Kidney (tissue), 14 donors: ENCODE results near the gene CHN2. TPM values are rescaled to one million over a fixed set of nuclear protein-coding genes. Genes with fewer than 3 reads are reported as not detected.

ENCODE experiments used
- DNase-seq, 5 donors: peaks; one replicate each; pipeline ENCODE4 v3.0.0-alpha.2; 2013 to 2020
- FAIRE-seq: peaks from 2 replicates; lab custom pipeline; 2012; peaks lifted over from hg19 to GRCh38; lab: Jason Lieb, UNC
- H3K27ac ChIP-seq, 2 donors: one replicate each; pipeline ENCODE4 v1.7.0; 2013; ENCODE audit warnings: low read depth in 2 of 2, low read length in 2 of 2, inconsistent platforms in 1 of 2
- H3K27me3 ChIP-seq: one replicate; pipeline ENCODE4 v1.7.1; 2013; ENCODE audit warnings: low read length, inconsistent platforms; ENCODE audit not compliant: control insufficient read depth, insufficient read depth
- H3K36me3 ChIP-seq, 3 donors: one replicate each; pipeline versions ENCODE4 v1.7.0 to v1.7.1; 2013; ENCODE audit warnings: low read length in 3 of 3, control low read depth in 1 of 3, inconsistent platforms in 1 of 3; ENCODE audit not compliant: insufficient read depth in 3 of 3, control insufficient read depth in 2 of 3
- H3K4me1 ChIP-seq, 3 donors: one replicate each; pipeline versions ENCODE4 v1.7.0 to v1.7.1; 2013; ENCODE audit warnings: low read length in 3 of 3, inconsistent platforms in 1 of 3, low read depth in 1 of 3; ENCODE audit not compliant: control insufficient read depth in 2 of 3, insufficient read depth in 2 of 3
- H3K4me3 ChIP-seq, 3 donors: one replicate each; pipeline versions ENCODE4 v1.7.0 to v1.8.1; 2013; ENCODE audit warnings: low read length in 3 of 3, control low read depth in 1 of 3, inconsistent platforms in 1 of 3
- H3K9ac ChIP-seq, 3 donors: one replicate each; pipeline versions ENCODE4 v1.7.0 to v1.7.1; 2013; ENCODE audit warnings: low read length in 3 of 3, control low read depth in 1 of 3, inconsistent platforms in 1 of 3
- H3K9me3 ChIP-seq, 3 donors: one replicate each; pipeline versions ENCODE4 v1.7.0 to v1.7.1; 2013; ENCODE audit warnings: low read length in 3 of 3, control low read depth in 1 of 3, inconsistent platforms in 1 of 3; ENCODE audit not compliant: control insufficient read depth in 2 of 3, insufficient read depth in 1 of 3
- intact Hi-C: fragments of 100-400 bp; cut with DNase I; formaldehyde crosslinking; loops from one replicate; pipeline ENCODE4 v1.11.1; 2022
- polyA plus RNA-seq: library from polyadenylated mRNA; stranded (reverse); fragments of 350-450 nt; fragmentation: Illumina TruSeq; extraction: RNeasy Lipid Tissue Mini Kit (QIAGEN cat#74804); gene quantifications from one replicate; pipeline ENCODE4 v1.2.3, GENCODE V29; 2014; ENCODE audit warnings: low read depth, low replicate concordance; ENCODE audit not compliant: insufficient read depth
- total RNA-seq: library from RNA; stranded (reverse); fragmentation: NEBNext Ultra II Directional; extraction: Animal tissue kit (Norgen Biotek cat#: 25700); gene quantifications from one replicate; pipeline ENCODE4 v1.2.1, GENCODE V29; 2021
- TF ChIP-seq, protein P1 (sequence below): IDR thresholded peaks from 3 replicates; pipeline ENCODE4 v1.5.1; 2012; ENCODE audit warnings: mild to moderate bottlenecking, moderate library complexity, borderline replicate concordance; ENCODE audit not compliant: insufficient read depth; ENCODE audit errors: extremely low read depth
- donor health status: control.
- donor health status: control.
- donor health status: control.
- donor health status: control.
- donor health status: control.
- donor health status: DM: yes; HTN: yes; CAD: no.
- donor health status: Normal renal cell carcinoma (clear cell type).

CHN2 gene
- total and polyA plus RNA-seq, 2 donors from 2014 or later = 7.4 to 22.5 TPM

DNA sequence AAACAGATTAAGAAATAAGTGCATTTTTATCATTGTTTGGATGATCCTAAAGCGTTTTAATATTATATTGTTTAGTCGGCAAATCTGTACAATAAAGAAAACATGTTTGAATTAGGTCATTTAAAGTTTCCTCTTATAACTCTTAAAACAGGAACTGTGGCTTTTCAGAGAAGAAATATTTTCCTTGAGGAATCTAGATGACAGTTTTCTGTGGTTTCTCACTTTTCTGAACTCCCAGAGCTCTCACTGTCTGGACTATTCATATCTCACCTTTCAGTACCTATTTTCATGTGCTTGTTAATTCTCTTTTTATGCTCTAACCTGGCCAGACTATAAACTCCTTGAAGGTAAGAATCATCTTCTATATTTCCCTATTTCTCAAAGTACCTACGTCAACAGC lies 135.1 kb downstream of the CHN2 start:
- intact Hi-C loops = no loop called here
- FAIRE-seq (no peak), DNase-seq (no peak)
- no peaks in the 10 kb centered on the region for H3K4me1 ChIP-seq
- no peak overlapping the region for H3K4me3 ChIP-seq
- TF ChIP-seq, protein P1, sequence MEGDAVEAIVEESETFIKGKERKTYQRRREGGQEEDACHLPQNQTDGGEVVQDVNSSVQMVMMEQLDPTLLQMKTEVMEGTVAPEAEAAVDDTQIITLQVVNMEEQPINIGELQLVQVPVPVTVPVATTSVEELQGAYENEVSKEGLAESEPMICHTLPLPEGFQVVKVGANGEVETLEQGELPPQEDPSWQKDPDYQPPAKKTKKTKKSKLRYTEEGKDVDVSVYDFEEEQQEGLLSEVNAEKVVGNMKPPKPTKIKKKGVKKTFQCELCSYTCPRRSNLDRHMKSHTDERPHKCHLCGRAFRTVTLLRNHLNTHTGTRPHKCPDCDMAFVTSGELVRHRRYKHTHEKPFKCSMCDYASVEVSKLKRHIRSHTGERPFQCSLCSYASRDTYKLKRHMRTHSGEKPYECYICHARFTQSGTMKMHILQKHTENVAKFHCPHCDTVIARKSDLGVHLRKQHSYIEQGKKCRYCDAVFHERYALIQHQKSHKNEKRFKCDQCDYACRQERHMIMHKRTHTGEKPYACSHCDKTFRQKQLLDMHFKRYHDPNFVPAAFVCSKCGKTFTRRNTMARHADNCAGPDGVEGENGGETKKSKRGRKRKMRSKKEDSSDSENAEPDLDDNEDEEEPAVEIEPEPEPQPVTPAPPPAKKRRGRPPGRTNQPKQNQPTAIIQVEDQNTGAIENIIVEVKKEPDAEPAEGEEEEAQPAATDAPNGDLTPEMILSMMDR = no peak
- H3K27ac ChIP-seq = no peak overlapping the region
- no peaks in the 10 kb centered on the region for H3K27me3 ChIP-seq
- H3K36me3 ChIP-seq = no peaks in the 10 kb centered on the region
- H3K9me3 ChIP-seq = no peaks in the 10 kb centered on the region
- H3K9ac ChIP-seq = no peak overlapping the region

DNA sequence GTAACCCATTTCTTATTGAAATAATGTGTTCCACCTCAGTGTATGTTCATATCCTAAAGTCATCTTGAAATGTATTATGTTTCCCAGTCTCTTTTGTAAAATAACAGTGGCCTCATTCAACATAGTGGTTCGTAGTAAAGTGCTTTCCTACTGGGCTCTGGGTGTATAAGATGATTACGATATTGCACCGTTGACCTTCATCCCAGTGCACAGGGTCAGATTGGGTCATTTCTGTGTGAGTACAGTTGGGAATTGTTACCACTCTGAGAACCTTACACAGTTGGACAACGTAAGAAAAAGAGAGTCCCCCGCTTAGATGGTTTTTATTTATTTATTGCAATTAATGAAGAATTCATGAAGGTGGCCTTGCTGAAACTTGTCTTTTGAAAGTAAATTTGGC lies 135.6 kb downstream of the CHN2 start:
- Histone ChIP-seq H3K9ac (no peak overlapping the region), H3K4me3 (no peak overlapping the region), H3K27ac (no peak overlapping the region), H3K27me3 (no peaks in the 10 kb centered on the region), H3K4me1 (no peaks in the 10 kb centered on the region), H3K36me3 (no peaks in the 10 kb centered on the region), H3K9me3 (no peaks in the 10 kb centered on the region)
- intact Hi-C loops = no loop called here
- DNase-seq (no peak), FAIRE-seq (no peak)
- TF ChIP-seq, protein P1 = no peak

DNA sequence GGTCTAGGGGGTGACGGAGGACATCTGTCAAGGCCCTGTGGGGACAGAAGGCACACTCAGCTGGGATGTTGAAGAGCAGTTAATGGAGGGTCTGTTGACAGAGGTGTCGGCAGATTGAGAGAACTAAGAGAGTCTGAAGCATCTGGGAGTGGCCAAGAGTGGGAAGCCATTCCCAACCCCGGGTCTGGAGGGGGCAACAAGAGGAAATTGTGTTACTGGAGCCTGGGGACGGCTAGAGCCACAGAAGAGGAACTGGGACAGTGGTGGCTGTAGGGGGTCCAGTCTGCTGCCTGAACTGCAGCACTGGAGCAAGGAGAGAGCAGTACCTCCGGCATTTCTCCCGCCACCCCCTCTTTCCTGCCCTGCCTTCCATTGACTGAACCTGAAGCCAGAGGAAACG lies 136.6 kb downstream of the CHN2 start:
- Histone ChIP-seq H3K4me3 (no peak overlapping the region), H3K9ac (no peak overlapping the region), H3K27ac (no peak overlapping the region), H3K9me3 (no peaks in the 10 kb centered on the region), H3K27me3 (no peaks in the 10 kb centered on the region), H3K4me1 (no peaks in the 10 kb centered on the region), H3K36me3 (no peaks in the 10 kb centered on the region)
- intact Hi-C loops = no loop called here
- TF ChIP-seq, protein P1 = no peak
- DNase-seq = no peak
- FAIRE-seq = no peak
